Measurements from ENCODE around the gene ACKR2. TPM values are rescaled to one million over a fixed set of nuclear protein-coding genes. Genes with fewer than 3 reads are reported as not detected.

The ACKR2 gene
- total RNA-seq, 3 donors from 2014 or later (not counting 1 experiment from before 2014, with no cell fraction given): 0.56 to 0.95 (median 0.72) TPM

GRCh38 chr3:42873221-42873982, 64.2 kb downstream of the ACKR2 start:
- Mint-ChIP-seq H3K36me3 (no peaks in the 10 kb centered on the region), H3K27ac (no peak overlapping the region), H3K4me1 (peaks cover 4 to 5% of the 10 kb centered on the region in 2 donors), H3K4me3 (no peak overlapping the region), H3K9me3 (no peaks in the 10 kb centered on the region), H3K27me3 (ENCODE audit: low read depth in 2 of 2) (peaks cover 7 to 8% of the 10 kb centered on the region in 2 donors)
- H3K36me3 ChIP-seq (ENCODE audit: control insufficient read depth, insufficient read depth, low read length): no peaks in the 10 kb centered on the region
- TF ChIP-seq, protein P1, sequence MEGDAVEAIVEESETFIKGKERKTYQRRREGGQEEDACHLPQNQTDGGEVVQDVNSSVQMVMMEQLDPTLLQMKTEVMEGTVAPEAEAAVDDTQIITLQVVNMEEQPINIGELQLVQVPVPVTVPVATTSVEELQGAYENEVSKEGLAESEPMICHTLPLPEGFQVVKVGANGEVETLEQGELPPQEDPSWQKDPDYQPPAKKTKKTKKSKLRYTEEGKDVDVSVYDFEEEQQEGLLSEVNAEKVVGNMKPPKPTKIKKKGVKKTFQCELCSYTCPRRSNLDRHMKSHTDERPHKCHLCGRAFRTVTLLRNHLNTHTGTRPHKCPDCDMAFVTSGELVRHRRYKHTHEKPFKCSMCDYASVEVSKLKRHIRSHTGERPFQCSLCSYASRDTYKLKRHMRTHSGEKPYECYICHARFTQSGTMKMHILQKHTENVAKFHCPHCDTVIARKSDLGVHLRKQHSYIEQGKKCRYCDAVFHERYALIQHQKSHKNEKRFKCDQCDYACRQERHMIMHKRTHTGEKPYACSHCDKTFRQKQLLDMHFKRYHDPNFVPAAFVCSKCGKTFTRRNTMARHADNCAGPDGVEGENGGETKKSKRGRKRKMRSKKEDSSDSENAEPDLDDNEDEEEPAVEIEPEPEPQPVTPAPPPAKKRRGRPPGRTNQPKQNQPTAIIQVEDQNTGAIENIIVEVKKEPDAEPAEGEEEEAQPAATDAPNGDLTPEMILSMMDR (IDR thresholded peaks at IDR 0.05): no peak
- 92% methylated on average over 6 of the region's 9 CpGs for WGBS (ENCODE audit: insufficient coverage)
- DNase-seq (no peak), ATAC-seq (no peak)
- no peaks in the 10 kb centered on the region for H3K27me3 ChIP-seq (ENCODE audit: control insufficient read depth, insufficient read depth, low read length)
- no peak overlapping the region for H3K4me3 ChIP-seq (ENCODE audit: low read length)
- H3K27ac ChIP-seq (ENCODE audit: low read length): no peak overlapping the region
- intact Hi-C loops (cut with micrococcal nuclease): no loop called here
- H3K9me3 ChIP-seq (ENCODE audit: control insufficient read depth, insufficient read depth, low read length): no peaks in the 10 kb centered on the region
- no peaks in the 10 kb centered on the region for H3K4me1 ChIP-seq (ENCODE audit: control insufficient read depth, insufficient read depth, low read length)

DNA sequence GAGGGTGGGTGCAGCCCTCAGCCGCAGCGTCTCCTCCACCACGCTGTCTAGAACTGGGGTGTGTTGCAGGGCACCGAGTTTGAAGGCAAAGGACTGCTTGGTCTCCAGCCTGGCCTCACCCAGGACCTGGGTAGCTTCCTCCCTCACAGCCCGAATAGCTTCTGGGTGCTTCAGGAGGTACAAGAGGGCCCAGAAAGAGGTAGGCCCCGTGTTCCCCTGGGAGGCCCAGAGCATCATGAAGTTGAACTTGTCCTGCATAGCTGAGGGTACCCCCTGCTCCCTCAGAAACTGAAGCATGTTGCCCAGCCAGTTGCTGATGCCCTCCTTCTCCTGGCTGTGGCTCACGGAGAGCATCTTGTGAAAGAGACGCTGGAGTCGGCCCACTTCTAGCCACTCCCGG, 65.5 kb downstream of the ACKR2 start:
- intact Hi-C loops (cut with micrococcal nuclease): no loop called here
- H3K27ac Mint-ChIP-seq: no peak overlapping the region

DNA sequence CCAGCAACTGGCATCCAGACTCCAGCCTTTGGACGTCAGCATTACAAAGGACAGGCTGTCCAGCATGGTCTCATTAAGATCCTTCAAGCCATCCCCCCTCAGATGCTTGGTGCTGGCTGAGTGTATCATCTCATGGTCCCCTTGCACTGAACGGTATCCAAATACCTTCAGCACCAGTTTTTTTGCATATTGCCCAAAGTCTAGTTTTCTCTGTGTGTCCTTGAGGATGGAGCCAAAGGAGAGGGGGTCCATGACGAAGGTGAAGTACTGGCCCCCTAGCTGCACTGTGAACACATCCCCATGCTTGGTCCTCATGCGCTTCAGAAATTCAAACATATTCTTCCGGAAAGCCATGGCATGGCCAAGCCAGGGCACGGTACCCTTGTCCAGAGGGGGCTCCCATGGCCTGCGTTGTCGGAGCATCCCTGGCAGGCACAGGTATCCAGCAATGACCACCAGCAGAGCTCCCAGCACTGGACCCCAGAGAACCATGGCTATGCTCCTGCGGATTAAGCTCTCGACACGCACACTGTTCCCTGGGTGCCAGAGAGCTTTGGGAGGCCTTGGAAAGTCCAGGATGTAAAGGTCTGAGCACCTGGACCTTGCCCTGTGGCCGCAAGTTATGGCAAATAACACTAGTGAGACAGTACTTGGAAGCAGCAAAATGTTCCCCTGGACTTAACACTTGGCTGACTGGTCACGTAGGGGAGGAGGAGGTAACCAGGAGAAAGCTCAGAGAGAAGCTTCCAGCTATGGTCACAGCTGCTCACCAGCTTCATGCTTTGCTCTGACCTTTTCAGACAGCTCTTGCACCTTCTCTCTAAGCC, 66.3 kb downstream of the ACKR2 start, which contains the start of gene CYP8B1:
Gene CYP8B1 (minus strand): TSS at position 555 of the 827 bp plus-strand sequence. CDS start 63 bp downstream, at position 492.
- peaks cover 7 to 8% of the 10 kb centered on the region in 2 donors for H3K27me3 Mint-ChIP-seq (ENCODE audit: low read depth in 2 of 2)

More for the DNA sequence above, 65.5 kb downstream of the ACKR2 start:
- 85% methylated on average over 10 of the region's 10 CpGs for WGBS (ENCODE audit: insufficient coverage)
- H3K36me3 Mint-ChIP-seq: no peaks in the 10 kb centered on the region
- peaks cover 7 to 8% of the 10 kb centered on the region in 2 donors for H3K27me3 Mint-ChIP-seq (ENCODE audit: low read depth in 2 of 2)
- Histone ChIP-seq H3K9me3 (ENCODE audit: control insufficient read depth, insufficient read depth, low read length) (no peaks in the 10 kb centered on the region), H3K27ac (ENCODE audit: low read length) (no peak overlapping the region), H3K4me3 (ENCODE audit: low read length) (no peak overlapping the region), H3K4me1 (ENCODE audit: control insufficient read depth, insufficient read depth, low read length) (no peaks in the 10 kb centered on the region), H3K27me3 (ENCODE audit: control insufficient read depth, insufficient read depth, low read length) (no peaks in the 10 kb centered on the region), H3K36me3 (ENCODE audit: control insufficient read depth, insufficient read depth, low read length) (no peaks in the 10 kb centered on the region)
- H3K9me3 Mint-ChIP-seq: no peaks in the 10 kb centered on the region
- TF ChIP-seq, protein P1 (IDR thresholded peaks at IDR 0.05): no peak
- ATAC-seq (no peak), DNase-seq (no peak)
- no peak overlapping the region for H3K4me3 Mint-ChIP-seq
- H3K4me1 Mint-ChIP-seq: peaks cover 4 to 5% of the 10 kb centered on the region in 2 donors

More for the DNA sequence above, 66.3 kb downstream of the ACKR2 start, which contains the start of gene CYP8B1:
- Histone ChIP-seq H3K4me1 (ENCODE audit: control insufficient read depth, insufficient read depth, low read length) (peaks cover 4% of the 10 kb centered on the region), H3K4me3 (ENCODE audit: low read length) (no peak within 1 kb of the TSS), H3K27ac (ENCODE audit: low read length) (no peak within 1 kb of the TSS), H3K36me3 (ENCODE audit: control insufficient read depth, insufficient read depth, low read length) (no peaks in the 10 kb centered on the region), H3K27me3 (ENCODE audit: control insufficient read depth, insufficient read depth, low read length) (no peaks in the 10 kb centered on the region), H3K9me3 (ENCODE audit: control insufficient read depth, insufficient read depth, low read length) (no peaks in the 10 kb centered on the region)
- Mint-ChIP-seq H3K4me3 (no peak within 1 kb of the TSS), H3K36me3 (no peaks in the 10 kb centered on the region), H3K4me1 (peaks cover 4 to 10% of the 10 kb centered on the region in 2 donors), H3K27ac (no peak within 1 kb of the TSS), H3K9me3 (no peaks in the 10 kb centered on the region)
- 88% methylated on average over 13 of the region's 13 CpGs for WGBS (ENCODE audit: insufficient coverage)
- intact Hi-C loops (cut with micrococcal nuclease): no loop called here
- DNase-seq: no peak
- ATAC-seq: no peak
- TF ChIP-seq, protein P1 (IDR thresholded peaks at IDR 0.05): no peak

All from natural killer cell (primary cell).